Smooth muscle cell (in vitro differentiated cells): ENCODE data around the gene ENTPD5. TPM values are rescaled to one million over a fixed set of nuclear protein-coding genes. Genes with fewer than 3 reads are reported as not detected.

ENCODE experiments used
- DNase-seq: peaks from one replicate; lab custom pipeline; 2025; ENCODE audit not compliant: unreplicated experiment; lab: John Stamatoyannopoulos, UW
- H2AFZ ChIP-seq: fragments of 200-600 bp; sonication (generic); 2 replicates; pipeline ENCODE4 v1.6.0; 2016; ENCODE audit warnings: antibody characterized with exemption, low read depth, mild to moderate bottlenecking
- H3F3A ChIP-seq: fragments of 200-600 bp; sonication (generic); 2 replicates; pipeline ENCODE4 v1.6.0; 2017; ENCODE audit warnings: antibody characterized with exemption, low read depth
- H3K27ac ChIP-seq: fragments of 200-600 bp; sonication (generic); 2 replicates; pipeline ENCODE4 v1.5.1; 2016; ENCODE audit warnings: low read depth, mild to moderate bottlenecking
- H3K27me3 ChIP-seq: fragments of 200-600 bp; sonication (generic); 2 replicates; pipeline ENCODE4 v1.6.1; 2016; ENCODE audit warnings: low read depth, mild to moderate bottlenecking
- H3K36me3 ChIP-seq: fragments of 200-600 bp; sonication (generic); 2 replicates; pipeline ENCODE4 v1.5.1; 2016; ENCODE audit warnings: low read depth
- H3K4me1 ChIP-seq: fragments of 200-600 bp; sonication (generic); 2 replicates; pipeline ENCODE4 v1.5.1; 2016; ENCODE audit warnings: low read depth
- H3K4me2 ChIP-seq: fragments of 200-600 bp; sonication (generic); 2 replicates; pipeline ENCODE4 v1.6.0; 2016; ENCODE audit warnings: mild to moderate bottlenecking
- H3K4me3 ChIP-seq: fragments of 200-600 bp; sonication (generic); 2 replicates; pipeline ENCODE4 v1.5.1; 2016; ENCODE audit warnings: mild to moderate bottlenecking
- H3K79me2 ChIP-seq: fragments of 200-600 bp; sonication (generic); 2 replicates; pipeline ENCODE4 v1.6.0; 2016; ENCODE audit warnings: low read depth, mild to moderate bottlenecking
- H3K9ac ChIP-seq: fragments of 200-600 bp; sonication (generic); 2 replicates; pipeline ENCODE4 v1.6.0; 2016; ENCODE audit warnings: low read depth
- H3K9me3 ChIP-seq: fragments of 200-600 bp; sonication (generic); replicated peaks from 2 replicates; pipeline ENCODE4 v1.5.1; 2016; ENCODE audit warnings: low read depth
- H4K20me1 ChIP-seq: fragments of 200-600 bp; sonication (generic); 2 replicates; pipeline ENCODE4 v1.6.0; 2016; ENCODE audit warnings: low read depth
- WGBS: methylation state at CpG from one replicate; pipeline ENCODE4 v1.1.7; 2016; ENCODE audit warnings: low lambda C conversion rate; 5-methylcytosine and 5-hydroxymethylcytosine counted together
- polyA plus RNA-seq: library from polyadenylated mRNA; unstranded; fragments of >200 nt; fragmentation: Nextera tagmentation; extraction: Ambion mirVana; gene quantifications from 2 replicates; pipeline ENCODE4 v1.2.1, GENCODE V29; 2016
- total RNA-seq: library from RNA; depleted of rRNA; stranded (reverse); fragments of >200 nt; gene quantifications from 2 replicates; pipeline ENCODE4 v1.2.3, GENCODE V29; 2014
- TF ChIP-seq, protein P1 (sequence below): fragments of 200-600 bp; sonication (generic); IDR thresholded peaks from 2 replicates; pipeline ENCODE4 v1.5.1; 2017; ENCODE audit warnings: borderline replicate concordance, mild to moderate bottlenecking, antibody characterized with exemption; ENCODE audit not compliant: insufficient read depth, poor library complexity, severe bottlenecking

ENTPD5 gene
- total and polyA plus RNA-seq, 2 experiments from 2014 or later, result 9.1 to 9.8 TPM

DNA sequence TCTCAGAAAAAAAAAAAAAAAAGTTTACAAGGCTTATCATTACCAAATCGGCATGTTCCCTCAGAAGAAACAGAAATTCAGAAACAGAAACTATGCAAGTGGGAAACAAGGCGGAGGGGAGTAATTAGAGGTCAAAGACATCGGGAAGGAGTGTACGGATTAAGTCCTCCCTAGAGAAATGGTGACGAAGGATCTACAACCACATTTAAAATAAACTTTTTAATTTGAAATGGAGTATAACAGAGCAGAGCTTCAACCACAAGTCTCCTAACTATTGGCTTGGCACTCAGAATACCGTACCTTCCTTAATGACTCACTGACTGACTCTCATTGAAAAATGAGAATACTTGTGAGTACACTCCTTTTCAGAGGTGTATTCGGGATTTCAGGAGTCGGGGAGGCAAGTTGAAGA is 908 bp downstream of the ENTPD5 start:
- no peaks in the 10 kb centered on the region for H3K27me3 ChIP-seq
- no peak for DNase-seq
- H3K9me3 ChIP-seq, result no peaks in the 10 kb centered on the region
- TF ChIP-seq, protein P1, sequence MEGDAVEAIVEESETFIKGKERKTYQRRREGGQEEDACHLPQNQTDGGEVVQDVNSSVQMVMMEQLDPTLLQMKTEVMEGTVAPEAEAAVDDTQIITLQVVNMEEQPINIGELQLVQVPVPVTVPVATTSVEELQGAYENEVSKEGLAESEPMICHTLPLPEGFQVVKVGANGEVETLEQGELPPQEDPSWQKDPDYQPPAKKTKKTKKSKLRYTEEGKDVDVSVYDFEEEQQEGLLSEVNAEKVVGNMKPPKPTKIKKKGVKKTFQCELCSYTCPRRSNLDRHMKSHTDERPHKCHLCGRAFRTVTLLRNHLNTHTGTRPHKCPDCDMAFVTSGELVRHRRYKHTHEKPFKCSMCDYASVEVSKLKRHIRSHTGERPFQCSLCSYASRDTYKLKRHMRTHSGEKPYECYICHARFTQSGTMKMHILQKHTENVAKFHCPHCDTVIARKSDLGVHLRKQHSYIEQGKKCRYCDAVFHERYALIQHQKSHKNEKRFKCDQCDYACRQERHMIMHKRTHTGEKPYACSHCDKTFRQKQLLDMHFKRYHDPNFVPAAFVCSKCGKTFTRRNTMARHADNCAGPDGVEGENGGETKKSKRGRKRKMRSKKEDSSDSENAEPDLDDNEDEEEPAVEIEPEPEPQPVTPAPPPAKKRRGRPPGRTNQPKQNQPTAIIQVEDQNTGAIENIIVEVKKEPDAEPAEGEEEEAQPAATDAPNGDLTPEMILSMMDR, result no peak
- no peaks in the 10 kb centered on the region for H3K4me1 ChIP-seq
- peak overlapping the region; percentile 92 for H3K27ac ChIP-seq
- peak overlapping the region; percentile 83 for H3K4me3 ChIP-seq
- no peaks in the 10 kb centered on the region for H4K20me1 ChIP-seq
- peak overlapping the region; percentile 91 for H3K4me2 ChIP-seq
- H2AFZ ChIP-seq, result peak overlapping the region; percentile 85
- H3K79me2 ChIP-seq, result no peaks in the 10 kb centered on the region
- H3F3A ChIP-seq, result peaks cover 3% of the 10 kb centered on the region
- H3K9ac ChIP-seq, result peak overlapping the region; percentile 87
- H3K36me3 ChIP-seq, result no peaks in the 10 kb centered on the region
- 19% methylated on average over 8 of the region's 8 CpGs for WGBS

GRCh38 chr14:74015963-74016362 is 3.1 kb downstream of the ENTPD5 start:
- Histone ChIP-seq H2AFZ (no peak overlapping the region), H3K27me3 (no peaks in the 10 kb centered on the region), H3K9me3 (no peaks in the 10 kb centered on the region), H3K4me2 (no peak overlapping the region), H3F3A (peaks cover 3% of the 10 kb centered on the region), H3K27ac (no peak overlapping the region), H3K4me1 (no peaks in the 10 kb centered on the region), H4K20me1 (no peaks in the 10 kb centered on the region), H3K36me3 (no peaks in the 10 kb centered on the region), H3K79me2 (no peaks in the 10 kb centered on the region), H3K9ac (no peak overlapping the region), H3K4me3 (no peak overlapping the region)
- TF ChIP-seq, protein P1, result no peak
- no peak for DNase-seq

DNA sequence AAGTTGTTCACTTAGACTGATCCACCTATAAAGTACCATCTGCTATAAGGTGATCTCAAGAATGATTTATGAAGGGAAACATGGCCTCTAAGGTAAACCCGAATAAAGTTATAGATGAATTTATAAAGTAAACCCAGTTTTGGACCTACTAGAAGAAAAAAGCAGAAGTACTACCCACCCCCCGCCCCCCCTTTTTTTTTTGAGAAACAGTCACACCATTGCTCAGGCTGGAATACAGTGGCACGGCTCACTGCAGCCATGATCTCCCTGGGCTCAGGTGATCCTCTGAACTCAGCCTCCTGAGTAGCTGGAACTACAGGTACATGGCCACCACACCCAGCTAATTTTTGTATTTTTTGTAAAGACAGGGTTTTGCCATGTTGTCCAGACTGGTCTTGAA is 3.9 kb downstream of the ENTPD5 start:
- Histone ChIP-seq H4K20me1 (no peaks in the 10 kb centered on the region), H3K9ac (no peak overlapping the region), H3K4me2 (no peak overlapping the region), H3K9me3 (no peaks in the 10 kb centered on the region), H2AFZ (no peak overlapping the region), H3K27ac (no peak overlapping the region), H3K4me1 (no peaks in the 10 kb centered on the region), H3F3A (peaks cover 3% of the 10 kb centered on the region), H3K27me3 (no peaks in the 10 kb centered on the region), H3K36me3 (no peaks in the 10 kb centered on the region), H3K79me2 (no peaks in the 10 kb centered on the region), H3K4me3 (no peak overlapping the region)
- DNase-seq, result no peak
- WGBS, result 76% methylated on average over 3 of the region's 3 CpGs
- TF ChIP-seq, protein P1, result no peak

DNA sequence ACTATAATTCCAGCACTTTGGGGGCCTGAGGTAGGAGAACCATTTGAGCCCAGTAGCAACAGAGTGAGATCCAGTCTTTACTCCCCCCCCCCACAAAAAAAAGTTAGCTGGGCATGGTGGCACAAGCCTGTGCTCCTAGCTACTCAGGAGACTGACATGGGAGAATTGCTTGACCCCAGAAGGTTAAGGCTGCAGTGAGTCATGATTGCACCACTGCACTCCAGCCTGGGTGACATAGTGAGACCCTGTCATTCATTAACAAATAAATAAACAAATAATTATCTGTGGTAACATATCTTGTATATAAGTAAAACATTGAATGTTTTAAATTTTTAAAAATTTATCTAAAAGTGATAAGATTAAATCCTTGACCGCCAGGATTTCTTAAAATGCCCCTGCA is 4.8 kb downstream of the ENTPD5 start:
- H3K9ac ChIP-seq, result no peak overlapping the region
- no peak overlapping the region for H3K27ac ChIP-seq
- H3K36me3 ChIP-seq, result no peaks in the 10 kb centered on the region
- H4K20me1 ChIP-seq, result no peaks in the 10 kb centered on the region
- 93% methylated on average over 1 of the region's 1 CpG for WGBS
- no peaks in the 10 kb centered on the region for H3K27me3 ChIP-seq
- H3K4me3 ChIP-seq, result no peak overlapping the region
- TF ChIP-seq, protein P1, result no peak
- DNase-seq, result no peak
- H2AFZ ChIP-seq, result no peak overlapping the region
- H3F3A ChIP-seq, result peaks cover 3% of the 10 kb centered on the region
- no peak overlapping the region for H3K4me2 ChIP-seq
- H3K79me2 ChIP-seq, result no peaks in the 10 kb centered on the region
- H3K4me1 ChIP-seq, result no peaks in the 10 kb centered on the region
- H3K9me3 ChIP-seq, result no peaks in the 10 kb centered on the region
